Ovary (tissue), 9 donors: ENCODE data around the gene UNC13C. TPM values are rescaled to one million over a fixed set of nuclear protein-coding genes. Genes with fewer than 3 reads are reported as not detected.
"Not testable (repeated sequence)": the region's sequence is repeated elsewhere in the genome, so short reads cannot be mapped to it uniquely, and the experiment has no call there.

Experiments
- DNase-seq, 5 donors: peaks; one replicate each; pipeline ENCODE4 v3.0.0-alpha.2; 2019 to 2020
- H3K27ac ChIP-seq, 2 donors: fragments of 200-600 bp; one replicate each; pipeline versions ENCODE4 v1.5.1 to v1.8.0; 2019 to 2022
- H3K27me3 ChIP-seq: fragments of 200-600 bp; one replicate; pipeline ENCODE4 v1.8.0; 2022
- H3K36me3 ChIP-seq: fragments of 200-600 bp; sonication (generic); one replicate; pipeline ENCODE4 v1.5.1; 2019
- H3K4me1 ChIP-seq: one replicate; pipeline ENCODE4 v1.8.1; 2013; ENCODE audit warnings: mild to moderate bottlenecking, moderate library complexity; ENCODE audit not compliant: insufficient read depth
- H3K4me3 ChIP-seq: fragments of 200-600 bp; sonication (generic); one replicate; pipeline ENCODE4 v1.5.1; 2017
- H3K9me3 ChIP-seq, 2 donors: fragments of 200-600 bp in 1 of 2; sonication (generic) in 1 of 2; one replicate each; pipeline versions ENCODE4 v1.5.1 to v1.8.1; 2013 to 2019; ENCODE audit warnings: mild to moderate bottlenecking in 1 of 2, moderate library complexity in 1 of 2
- EP300 ChIP-seq: sonication (generic); formaldehyde crosslinking; IDR thresholded peaks from one replicate; pipeline ENCODE4 v1.6.1; 2017; ENCODE audit warnings: antibody characterized with exemption
- POLR2A ChIP-seq: fragments of 450-650 bp; IDR thresholded peaks from one replicate; pipeline ENCODE4 v1.6.1; 2017; ENCODE audit warnings: antibody characterized with exemption, mild to moderate bottlenecking, moderate library complexity
- WGBS, 3 donors: extraction: QIAGEN DNeasy Blood & Tissue Kit in 1 of 3; methylation state at CpG; one replicate each; pipeline versions ENCODE4 v1.1.5 to v1.1.7; 2013 to 2017; 5-methylcytosine and 5-hydroxymethylcytosine counted together
- intact Hi-C, 4 donors: fragments of 100-400 bp; cut with DNase I; formaldehyde crosslinking; loops; one replicate each; pipeline versions ENCODE4 v1.11.0 to v1.15.1; 2022 to 2023
- polyA plus RNA-seq, 2 donors: library from polyadenylated mRNA; stranded (reverse); fragments of 200-250 nt in 1 of 2; fragments of 350-450 nt in 1 of 2; fragmentation: Illumina TruSeq in 1 of 2; extraction: RNeasy Lipid Tissue Mini Kit (QIAGEN cat#74804) in 1 of 2; gene quantifications; one replicate each; pipeline ENCODE4 v1.2.3, GENCODE V29; 2013 to 2014
- total RNA-seq, 7 donors: library from RNA; depleted of rRNA in 2 of 7; stranded (reverse); fragments of >200 nt in 2 of 7; fragmentation: NEBNext Ultra II Directional in 3 of 7; extraction: Animal tissue kit (Norgen Biotek cat#: 25700) in 3 of 7; gene quantifications; one replicate each; pipeline versions ENCODE4 v1.1.0 to v1.2.4, GENCODE V29; 2016 to 2023
- TF ChIP-seq, protein P1 (sequence below), 3 donors: fragments of 450-650 bp in 2 of 3; fragments of 200-600 bp in 1 of 3; IDR thresholded peaks; one replicate each; pipeline versions ENCODE4 v1.5.1 to v1.8.0; 2016 to 2022; ENCODE audit warnings: antibody characterized with exemption in 3 of 3, mild to moderate bottlenecking in 1 of 3
- donor health status: DM: no; HTN: no; CAD: no; lungs with moderate emphysema.
- donor health status: DM: no; HTN: no; CAD: no.
- donor health status: Bipolar disorder and iron deficiency.
- donor health status: DM: yes; HTN: yes; CAD: no.
- donor health status: DM: no; HTN: no; CAD: no.
- donor health status: DM: yes; HTN: yes; CAD: no.

Gene UNC13C
- total and polyA plus RNA-seq, 9 donors, result 0.05 to 2.1 (median 1.3) TPM

DNA sequence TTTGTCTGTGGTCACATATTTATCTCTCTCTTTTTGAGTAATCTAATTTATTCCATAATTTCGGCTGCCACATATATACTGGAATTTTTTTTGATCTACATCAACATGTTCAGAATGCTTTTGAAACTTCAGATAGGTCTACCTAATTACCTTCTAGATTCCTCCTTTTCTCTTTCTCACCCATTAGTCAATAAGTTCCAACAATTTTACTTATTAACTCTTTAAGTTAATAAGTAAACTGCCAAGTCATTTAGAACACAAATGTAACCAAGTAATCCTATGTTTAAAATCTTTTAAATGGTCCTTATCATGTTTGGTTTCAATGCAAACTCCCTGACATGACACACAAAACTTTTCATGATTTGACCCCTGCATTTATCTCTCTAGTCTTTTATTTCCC, 410.5 kb downstream of the UNC13C start:
- no peaks in the 10 kb centered on the region for H3K36me3 ChIP-seq
- intact Hi-C loops, result no loop called here
- WGBS, 3 donors, result 81 to 88% (median 84%) methylated on average over 1 of the region's 1 CpG
- no peak for TF ChIP-seq EP300
- TF ChIP-seq POLR2A, result no peak
- TF ChIP-seq, protein P1, sequence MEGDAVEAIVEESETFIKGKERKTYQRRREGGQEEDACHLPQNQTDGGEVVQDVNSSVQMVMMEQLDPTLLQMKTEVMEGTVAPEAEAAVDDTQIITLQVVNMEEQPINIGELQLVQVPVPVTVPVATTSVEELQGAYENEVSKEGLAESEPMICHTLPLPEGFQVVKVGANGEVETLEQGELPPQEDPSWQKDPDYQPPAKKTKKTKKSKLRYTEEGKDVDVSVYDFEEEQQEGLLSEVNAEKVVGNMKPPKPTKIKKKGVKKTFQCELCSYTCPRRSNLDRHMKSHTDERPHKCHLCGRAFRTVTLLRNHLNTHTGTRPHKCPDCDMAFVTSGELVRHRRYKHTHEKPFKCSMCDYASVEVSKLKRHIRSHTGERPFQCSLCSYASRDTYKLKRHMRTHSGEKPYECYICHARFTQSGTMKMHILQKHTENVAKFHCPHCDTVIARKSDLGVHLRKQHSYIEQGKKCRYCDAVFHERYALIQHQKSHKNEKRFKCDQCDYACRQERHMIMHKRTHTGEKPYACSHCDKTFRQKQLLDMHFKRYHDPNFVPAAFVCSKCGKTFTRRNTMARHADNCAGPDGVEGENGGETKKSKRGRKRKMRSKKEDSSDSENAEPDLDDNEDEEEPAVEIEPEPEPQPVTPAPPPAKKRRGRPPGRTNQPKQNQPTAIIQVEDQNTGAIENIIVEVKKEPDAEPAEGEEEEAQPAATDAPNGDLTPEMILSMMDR (IDR thresholded peaks at IDR 0.05), result no peak
- no peak overlapping the region for H3K4me3 ChIP-seq
- no peak overlapping the region for H3K27ac ChIP-seq
- no peaks in the 10 kb centered on the region for H3K27me3 ChIP-seq
- no peaks in the 10 kb centered on the region for H3K4me1 ChIP-seq
- H3K9me3 ChIP-seq, result no peaks in the 10 kb centered on the region
- DNase-seq, result no peak

DNA sequence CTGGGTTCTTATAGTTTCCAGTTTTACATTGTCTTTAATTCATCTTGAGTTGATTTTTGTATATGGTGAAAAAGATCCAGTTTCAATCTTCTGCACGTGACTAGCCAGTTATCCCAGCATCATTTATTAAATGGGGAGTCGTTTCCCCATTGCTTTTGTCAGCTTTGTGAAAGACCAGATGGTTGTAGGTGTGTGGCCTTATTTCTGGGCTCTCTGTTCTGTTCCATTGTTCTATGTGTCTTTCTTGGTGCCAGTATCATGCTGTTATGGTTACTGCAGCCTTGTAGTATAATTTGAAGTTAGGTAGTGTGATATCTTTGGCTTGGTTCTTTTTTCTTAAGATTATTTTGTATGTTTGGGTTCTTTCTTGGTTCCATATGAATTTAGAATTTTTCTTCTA, 432.2 kb downstream of the UNC13C start:
- Histone ChIP-seq H3K4me3 (no peak overlapping the region), H3K4me1 (no peaks in the 10 kb centered on the region), H3K36me3 (no peaks in the 10 kb centered on the region), H3K27me3 (no peaks in the 10 kb centered on the region), H3K9me3 (no peaks in the 10 kb centered on the region), H3K27ac (no peak overlapping the region)
- DNase-seq, result no peak
- intact Hi-C loops, result no loop called here
- TF ChIP-seq, protein P1 (IDR thresholded peaks at IDR 0.05), result no peak
- TF ChIP-seq POLR2A (no peak), EP300 (no peak)
- 65 to 74% (median 71%) methylated on average over 2 of the region's 2 CpGs for WGBS, 3 donors

GRCh38 chr15:54424171-54424570, 445.9 kb downstream of the UNC13C start:
- no peak for DNase-seq
- Histone ChIP-seq H3K27me3 (no peaks in the 10 kb centered on the region), H3K4me3 (no peak overlapping the region), H3K4me1 (no peaks in the 10 kb centered on the region), H3K9me3 (no peaks in the 10 kb centered on the region), H3K36me3 (no peaks in the 10 kb centered on the region), H3K27ac (no peak overlapping the region)
- intact Hi-C loops, result no loop called here
- 12 to 51% (median 14%) methylated on average over 2 of the region's 2 CpGs for WGBS, 3 donors
- no peak for TF ChIP-seq POLR2A
- TF ChIP-seq, protein P1 (IDR thresholded peaks at IDR 0.05), result no peak
- no peak for TF ChIP-seq EP300

GRCh38 chr15:54428596-54428995, 450.4 kb downstream of the UNC13C start:
- Histone ChIP-seq H3K27ac (no peak overlapping the region), H3K4me1 (no peaks in the 10 kb centered on the region), H3K36me3 (no peaks in the 10 kb centered on the region), H3K9me3 (no peaks in the 10 kb centered on the region), H3K4me3 (no peak overlapping the region), H3K27me3 (no peaks in the 10 kb centered on the region)
- 80 to 83% (median 83%) methylated on average over 4 of the region's 4 CpGs for WGBS, 3 donors
- intact Hi-C loops, result no loop called here
- DNase-seq, result no peak
- no peak for TF ChIP-seq EP300
- TF ChIP-seq, protein P1 (IDR thresholded peaks at IDR 0.05), result no peak
- no peak for TF ChIP-seq POLR2A

DNA sequence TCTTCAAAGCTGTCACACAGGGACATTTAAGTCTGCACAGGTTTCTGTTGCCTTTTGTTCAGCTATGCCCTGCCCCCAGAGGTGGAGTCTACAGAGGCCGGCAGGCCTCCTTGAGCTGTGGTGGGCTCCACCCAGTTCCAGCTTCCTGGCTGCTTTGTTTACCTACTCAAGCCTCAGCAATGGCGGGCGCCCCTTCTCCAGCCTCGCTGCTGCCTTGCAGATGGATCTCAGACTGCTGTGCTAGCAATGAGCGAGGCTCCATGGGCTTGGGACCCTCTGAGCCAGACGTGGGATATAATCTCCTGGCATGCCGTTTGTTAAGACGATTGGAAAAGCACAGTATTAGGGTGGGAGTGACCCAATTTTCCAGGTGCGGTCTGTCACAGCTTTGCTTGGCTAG, 472.0 kb downstream of the UNC13C start:
- H3K4me3 ChIP-seq, H3K4me1 ChIP-seq, H3K36me3 ChIP-seq, intact Hi-C loops, H3K27me3 ChIP-seq, H3K27ac ChIP-seq, DNase-seq, H3K9me3 ChIP-seq: not testable (repeated sequence)
- 85 to 90% (median 89%) methylated on average over 9 of the region's 9 CpGs for WGBS, 3 donors
